ENCODE results near the gene PDXK.

Gene PDXK

GRCh38 chr21:43781846-43782245 is 62.9 kb downstream of the PDXK start:
- no peak overlapping the region for H4K91ac ChIP-seq (ENCODE audit: low read length)
- no peak for DNase-seq
- H3K4ac ChIP-seq (ENCODE audit: low read depth in 1 of 2, low read length in 2 of 2) = no peak overlapping the region
- H3K14ac ChIP-seq (ENCODE audit: low read length in 2 of 2) = no peak overlapping the region
- H2BK15ac ChIP-seq (ENCODE audit: low read depth, poor library complexity, severe bottlenecking) = no peak overlapping the region
- no peak overlapping the region for H2BK12ac ChIP-seq (ENCODE audit: low read length in 2 of 2)
- no peaks in the 10 kb centered on the region for H3K36me3 ChIP-seq (ENCODE audit: control insufficient read depth in 1 of 2, insufficient read depth in 2 of 2, low read depth in 1 of 2, low read length in 2 of 2)
- H3K9me3 ChIP-seq (ENCODE audit: control insufficient read depth, low read length) = no peaks in the 10 kb centered on the region
- no peak overlapping the region for H3K4me3 ChIP-seq (ENCODE audit: insufficient read depth in 1 of 2, low read depth in 1 of 2, low read length in 2 of 2)
- no peak overlapping the region for H3K9ac ChIP-seq (ENCODE audit: low read length)
- H2BK5ac ChIP-seq (ENCODE audit: low read depth, low read length, poor library complexity, severe bottlenecking) = no peak overlapping the region
- 76% methylated on average over 6 of the region's 6 CpGs for WGBS
- no peak overlapping the region for H3K4me2 ChIP-seq (ENCODE audit: low read length, poor library complexity, severe bottlenecking)
- no peaks in the 10 kb centered on the region for H3K79me1 ChIP-seq (replicated peaks; ENCODE audit: low read length, poor library complexity, severe bottlenecking)
- H2AK5ac ChIP-seq (ENCODE audit: low read length, severe bottlenecking) = no peak overlapping the region
- H3K27ac ChIP-seq (ENCODE audit: low read length, poor library complexity, severe bottlenecking) = no peak overlapping the region
- H3K27me3 ChIP-seq (ENCODE audit: control insufficient read depth in 1 of 2, insufficient read depth in 1 of 2, low read length in 2 of 2) = no peaks in the 10 kb centered on the region
- no peak overlapping the region for H3K23ac ChIP-seq (ENCODE audit: low read length in 2 of 2)
- H3K18ac ChIP-seq (ENCODE audit: low read depth in 1 of 2, low read length in 2 of 2) = no peak overlapping the region
- no peak overlapping the region for H4K8ac ChIP-seq (ENCODE audit: low read length)
- H2AFZ ChIP-seq (ENCODE audit: low read depth, low read length) = no peak overlapping the region
- H3K4me1 ChIP-seq (ENCODE audit: control insufficient read depth, insufficient read depth, low read depth, low read length) = peaks cover 8% of the 10 kb centered on the region
- no peak overlapping the region for H2BK120ac ChIP-seq (ENCODE audit: low read depth, low read length)

- no peak overlapping the region for H3K4ac ChIP-seq (ENCODE audit: low read depth in 1 of 2, low read length in 2 of 2)
- no peak overlapping the region for H2BK12ac ChIP-seq (ENCODE audit: low read length in 2 of 2)
- no peak overlapping the region for H3K14ac ChIP-seq (ENCODE audit: low read length in 2 of 2)
- DNase-seq = no peak
- 79% methylated on average over 5 of the region's 5 CpGs for WGBS
- H3K27me3 ChIP-seq (ENCODE audit: control insufficient read depth in 1 of 2, insufficient read depth in 1 of 2, low read length in 2 of 2) = no peaks in the 10 kb centered on the region
- no peak overlapping the region for H3K4me2 ChIP-seq (ENCODE audit: low read length, poor library complexity, severe bottlenecking)
- H4K91ac ChIP-seq (ENCODE audit: low read length) = no peak overlapping the region
- H3K4me1 ChIP-seq (ENCODE audit: control insufficient read depth, insufficient read depth, low read depth, low read length) = peaks cover 10% of the 10 kb centered on the region
- H3K9ac ChIP-seq (ENCODE audit: low read length) = no peak overlapping the region
- no peak overlapping the region for H3K18ac ChIP-seq (ENCODE audit: low read depth in 1 of 2, low read length in 2 of 2)
- no peak overlapping the region for H2BK5ac ChIP-seq (ENCODE audit: low read depth, low read length, poor library complexity, severe bottlenecking)
- no peak overlapping the region for H2BK15ac ChIP-seq (ENCODE audit: low read depth, poor library complexity, severe bottlenecking)
- H2AK5ac ChIP-seq (ENCODE audit: low read length, severe bottlenecking) = no peak overlapping the region
- H3K36me3 ChIP-seq (ENCODE audit: control insufficient read depth in 1 of 2, insufficient read depth in 2 of 2, low read depth in 1 of 2, low read length in 2 of 2) = no peaks in the 10 kb centered on the region
- no peaks in the 10 kb centered on the region for H3K9me3 ChIP-seq (ENCODE audit: control insufficient read depth, low read length)
- H3K27ac ChIP-seq (ENCODE audit: low read length, poor library complexity, severe bottlenecking) = no peak overlapping the region
- no peak overlapping the region for H3K23ac ChIP-seq (ENCODE audit: low read length in 2 of 2)
- no peak overlapping the region for H3K4me3 ChIP-seq (ENCODE audit: insufficient read depth in 1 of 2, low read depth in 1 of 2, low read length in 2 of 2)
- H3K79me1 ChIP-seq (replicated peaks; ENCODE audit: low read length, poor library complexity, severe bottlenecking) = no peaks in the 10 kb centered on the region
- H2BK120ac ChIP-seq (ENCODE audit: low read depth, low read length) = no peak overlapping the region
- H2AFZ ChIP-seq (ENCODE audit: low read depth, low read length) = no peak overlapping the region
- no peak overlapping the region for H4K8ac ChIP-seq (ENCODE audit: low read length)
These were observed 63.6 kb downstream of the PDXK start for GRCh38 chr21:43782431-43783097.

- Histone ChIP-seq H2BK12ac (ENCODE audit: low read length in 2 of 2) (no peak overlapping the region), H3K27ac (ENCODE audit: low read length, poor library complexity, severe bottlenecking) (no peak overlapping the region), H2AFZ (ENCODE audit: low read depth, low read length) (no peak overlapping the region), H3K23ac (ENCODE audit: low read length in 2 of 2) (no peak overlapping the region), H3K14ac (ENCODE audit: low read length in 2 of 2) (no peak overlapping the region), H4K8ac (ENCODE audit: low read length) (no peak overlapping the region), H3K4me3 (ENCODE audit: insufficient read depth in 1 of 2, low read depth in 1 of 2, low read length in 2 of 2) (no peak overlapping the region), H3K79me1 (replicated peaks; ENCODE audit: low read length, poor library complexity, severe bottlenecking) (no peaks in the 10 kb centered on the region), H2BK120ac (ENCODE audit: low read depth, low read length) (no peak overlapping the region), H4K91ac (ENCODE audit: low read length) (no peak overlapping the region), H3K9me3 (ENCODE audit: control insufficient read depth, low read length) (no peaks in the 10 kb centered on the region), H2AK5ac (ENCODE audit: low read length, severe bottlenecking) (no peak overlapping the region), H3K9ac (ENCODE audit: low read length) (no peak overlapping the region), H3K4me2 (ENCODE audit: low read length, poor library complexity, severe bottlenecking) (no peak overlapping the region), H3K36me3 (ENCODE audit: control insufficient read depth in 1 of 2, insufficient read depth in 2 of 2, low read depth in 1 of 2, low read length in 2 of 2) (no peaks in the 10 kb centered on the region), H3K4me1 (ENCODE audit: control insufficient read depth, insufficient read depth, low read depth, low read length) (peaks cover 10% of the 10 kb centered on the region), H3K27me3 (ENCODE audit: control insufficient read depth in 1 of 2, insufficient read depth in 1 of 2, low read length in 2 of 2) (no peaks in the 10 kb centered on the region), H2BK5ac (ENCODE audit: low read depth, low read length, poor library complexity, severe bottlenecking) (no peak overlapping the region), H3K4ac (ENCODE audit: low read depth in 1 of 2, low read length in 2 of 2) (no peak overlapping the region), H3K18ac (ENCODE audit: low read depth in 1 of 2, low read length in 2 of 2) (no peak overlapping the region), H2BK15ac (ENCODE audit: low read depth, poor library complexity, severe bottlenecking) (no peak overlapping the region)
- DNase-seq = no peak
- WGBS = 93% methylated on average over 17 of the region's 17 CpGs
These were observed 64.3 kb downstream of the PDXK start for GRCh38 chr21:43783098-43783700.

- H3K4me1 ChIP-seq (ENCODE audit: control insufficient read depth, insufficient read depth, low read depth, low read length) = peaks cover 4% of the 10 kb centered on the region
- no peak for DNase-seq
- no peak overlapping the region for H2BK15ac ChIP-seq (ENCODE audit: low read depth, poor library complexity, severe bottlenecking)
- H3K36me3 ChIP-seq (ENCODE audit: control insufficient read depth in 1 of 2, insufficient read depth in 2 of 2, low read depth in 1 of 2, low read length in 2 of 2) = no peaks in the 10 kb centered on the region
- WGBS = 100% methylated on average over 1 of the region's 3 CpGs
- no peak overlapping the region for H3K23ac ChIP-seq (ENCODE audit: low read length in 2 of 2)
- no peaks in the 10 kb centered on the region for H3K9me3 ChIP-seq (ENCODE audit: control insufficient read depth, low read length)
- no peak overlapping the region for H3K4me2 ChIP-seq (ENCODE audit: low read length, poor library complexity, severe bottlenecking)
- peaks cover 1% of the 10 kb centered on the region for H3K79me1 ChIP-seq (replicated peaks; ENCODE audit: low read length, poor library complexity, severe bottlenecking)
- no peak overlapping the region for H3K14ac ChIP-seq (ENCODE audit: low read length in 2 of 2)
- no peak overlapping the region for H2AFZ ChIP-seq (ENCODE audit: low read depth, low read length)
- no peak overlapping the region for H4K8ac ChIP-seq (ENCODE audit: low read length)
- no peak overlapping the region for H2BK5ac ChIP-seq (ENCODE audit: low read depth, low read length, poor library complexity, severe bottlenecking)
- H3K18ac ChIP-seq (ENCODE audit: low read depth in 1 of 2, low read length in 2 of 2) = no peak overlapping the region
- no peak overlapping the region for H3K4ac ChIP-seq (ENCODE audit: low read depth in 1 of 2, low read length in 2 of 2)
- no peaks in the 10 kb centered on the region for H3K27me3 ChIP-seq (ENCODE audit: control insufficient read depth in 1 of 2, insufficient read depth in 1 of 2, low read length in 2 of 2)
- H3K9ac ChIP-seq (ENCODE audit: low read length) = no peak overlapping the region
- no peak overlapping the region for H3K27ac ChIP-seq (ENCODE audit: low read length, poor library complexity, severe bottlenecking)
- H2BK12ac ChIP-seq (ENCODE audit: low read length in 2 of 2) = no peak overlapping the region
- no peak overlapping the region for H2BK120ac ChIP-seq (ENCODE audit: low read depth, low read length)
- no peak overlapping the region for H3K4me3 ChIP-seq (ENCODE audit: insufficient read depth in 1 of 2, low read depth in 1 of 2, low read length in 2 of 2)
- H4K91ac ChIP-seq (ENCODE audit: low read length) = no peak overlapping the region
- no peak overlapping the region for H2AK5ac ChIP-seq (ENCODE audit: low read length, severe bottlenecking)
These were observed 66.2 kb downstream of the PDXK start for GRCh38 chr21:43785134-43785533.
